ENCODE data around the gene NOP16. TPM values are rescaled to one million over a fixed set of nuclear protein-coding genes. Genes with fewer than 3 reads are reported as not detected.

NOP16 gene
- polyA plus RNA-seq, 6 donors from 2014 or later, result 15.9 to 39.6 (median 26.5) TPM

- DNase-seq (no peak), ATAC-seq (ENCODE audit: low read depth in 2 of 2) (no peak)
- Mint-ChIP-seq H3K27me3 (no peaks in the 10 kb centered on the region), H3K4me3 (peak overlapping the region in 7 of 8 donors; percentile 44 to 89 (median 70)), H3K4me1 (peaks cover 27 to 44% (median 27%) of the 10 kb centered on the region in 3 donors), H3K27ac (peak overlapping the region in 3 of 6 donors; percentile 69 to 87 (median 76)), H3K36me3 (peaks cover 12 to 18% of the 10 kb centered on the region in 2 donors), H3K9me3 (no peaks in the 10 kb centered on the region)
These were observed 28.7 kb downstream of the NOP16 start for GRCh38 chr5:176359658-176360057.

- no peak overlapping the region for H3K27ac Mint-ChIP-seq
- H3K9me3 Mint-ChIP-seq, result no peaks in the 10 kb centered on the region
- H3K36me3 Mint-ChIP-seq, result peaks cover 22 to 26% of the 10 kb centered on the region in 2 donors
- no peak overlapping the region for H3K4me3 Mint-ChIP-seq
- peaks cover 25 to 50% (median 30%) of the 10 kb centered on the region in 3 donors for H3K4me1 Mint-ChIP-seq
- H3K27me3 Mint-ChIP-seq, result no peaks in the 10 kb centered on the region
- DNase-seq (no peak), ATAC-seq (ENCODE audit: low read depth in 2 of 2) (no peak)
These were observed 32.2 kb downstream of the NOP16 start for GRCh38 chr5:176356179-176356566.

- Mint-ChIP-seq H3K36me3 (peaks cover 24 to 26% of the 10 kb centered on the region in 2 donors), H3K4me3 (no peak overlapping the region), H3K4me1 (peaks cover 21 to 46% (median 26%) of the 10 kb centered on the region in 3 donors), H3K27me3 (no peaks in the 10 kb centered on the region), H3K27ac (peak overlapping the region in 1 of 6 donors; percentile 62), H3K9me3 (no peaks in the 10 kb centered on the region)
- ATAC-seq (ENCODE audit: low read depth in 2 of 2) (no peak), DNase-seq (no peak)
These were observed 32.8 kb downstream of the NOP16 start for GRCh38 chr5:176355400-176356178.

- H3K4me1 Mint-ChIP-seq, result peaks cover 20 to 41% (median 26%) of the 10 kb centered on the region in 3 donors
- H3K4me3 Mint-ChIP-seq, result peak overlapping the region in 1 of 8 donors; percentile 21
- H3K36me3 Mint-ChIP-seq, result peaks cover 31 to 38% of the 10 kb centered on the region in 2 donors
These were observed 34.9 kb downstream of the NOP16 start for GRCh38 chr5:176353533-176353932.

GRCh38 chr5:176352116-176352878, 36.1 kb downstream of the NOP16 start:
- Mint-ChIP-seq H3K4me1 (peaks cover 17 to 32% (median 27%) of the 10 kb centered on the region in 3 donors), H3K4me3 (peak overlapping the region in 1 of 8 donors; percentile 36), H3K27me3 (no peaks in the 10 kb centered on the region), H3K36me3 (peaks cover 30 to 40% of the 10 kb centered on the region in 2 donors), H3K27ac (peak overlapping the region in 4 of 6 donors; percentile 9 to 80 (median 64)), H3K9me3 (no peaks in the 10 kb centered on the region)
- no peak for ATAC-seq (ENCODE audit: low read depth in 2 of 2)
- no peak for DNase-seq

More at GRCh38 chr5:176353533-176353932, 34.9 kb downstream of the NOP16 start:
- Mint-ChIP-seq H3K27me3 (no peaks in the 10 kb centered on the region), H3K27ac (peak overlapping the region in 1 of 6 donors; percentile 31), H3K9me3 (no peaks in the 10 kb centered on the region)
- DNase-seq, result no peak
- ATAC-seq (ENCODE audit: low read depth in 2 of 2), result no peak

GRCh38 chr5:176350416-176350815, 38.0 kb downstream of the NOP16 start:
- no peaks in the 10 kb centered on the region for H3K27me3 Mint-ChIP-seq
- no peak overlapping the region for H3K4me3 Mint-ChIP-seq
- H3K36me3 Mint-ChIP-seq, result peaks cover 27 to 38% of the 10 kb centered on the region in 2 donors
- no peak for ATAC-seq (ENCODE audit: low read depth in 2 of 2)
- H3K27ac Mint-ChIP-seq, result peak overlapping the region in 2 of 6 donors; percentile 63 to 68
- no peaks in the 10 kb centered on the region for H3K9me3 Mint-ChIP-seq
- peaks cover 15 to 28% (median 27%) of the 10 kb centered on the region in 3 donors for H3K4me1 Mint-ChIP-seq
- DNase-seq, result no peak

GRCh38 chr5:176342766-176343458, 45.5 kb downstream of the NOP16 start:
- no peak for DNase-seq
- H3K4me1 Mint-ChIP-seq, result peaks cover 0 to under 1% (median 0%) of the 10 kb centered on the region in 3 donors
- no peak overlapping the region for H3K4me3 Mint-ChIP-seq
- H3K9me3 Mint-ChIP-seq, result no peaks in the 10 kb centered on the region
- no peaks in the 10 kb centered on the region for H3K27me3 Mint-ChIP-seq
- ATAC-seq (ENCODE audit: low read depth in 2 of 2), result no peak
- H3K36me3 Mint-ChIP-seq, result peaks cover 5% of the 10 kb centered on the region in 2 donors
- peak overlapping the region in 3 of 6 donors; percentile 11 to 60 (median 35) for H3K27ac Mint-ChIP-seq

GRCh38 chr5:176342158-176342483, 46.3 kb downstream of the NOP16 start:
- no peak for ATAC-seq (ENCODE audit: low read depth in 2 of 2)
- Mint-ChIP-seq H3K4me3 (no peak overlapping the region), H3K36me3 (peaks cover 7 to 8% of the 10 kb centered on the region in 2 donors), H3K9me3 (no peaks in the 10 kb centered on the region), H3K27ac (peak overlapping the region in 4 of 6 donors; percentile 0 to 35 (median 10)), H3K4me1 (no peaks in the 10 kb centered on the region), H3K27me3 (no peaks in the 10 kb centered on the region)
- DNase-seq, result no peak

- ATAC-seq (ENCODE audit: low read depth in 2 of 2) (no peak), DNase-seq (no peak)
- H3K27me3 Mint-ChIP-seq, result no peaks in the 10 kb centered on the region
- H3K4me3 Mint-ChIP-seq, result no peak overlapping the region
- H3K9me3 Mint-ChIP-seq, result no peaks in the 10 kb centered on the region
- H3K36me3 Mint-ChIP-seq, result peaks cover 13% of the 10 kb centered on the region in 2 donors
- peak overlapping the region; percentile 0 to 70 (median 26) for H3K27ac Mint-ChIP-seq
- H3K4me1 Mint-ChIP-seq, result no peaks in the 10 kb centered on the region
These were observed 46.9 kb downstream of the NOP16 start for GRCh38 chr5:176341325-176342157.

GRCh38 chr5:176339304-176339703, 49.1 kb downstream of the NOP16 start:
- Mint-ChIP-seq H3K9me3 (peaks cover 0 to 4% (median 3%) of the 10 kb centered on the region in 7 donors), H3K36me3 (peaks cover 15 to 20% of the 10 kb centered on the region in 2 donors), H3K4me1 (no peaks in the 10 kb centered on the region), H3K4me3 (no peak overlapping the region), H3K27ac (no peak overlapping the region), H3K27me3 (no peaks in the 10 kb centered on the region)
- DNase-seq (no peak), ATAC-seq (ENCODE audit: low read depth in 2 of 2) (no peak)

GRCh38 chr5:176337913-176338312, 50.5 kb downstream of the NOP16 start:
- Mint-ChIP-seq H3K4me1 (no peaks in the 10 kb centered on the region), H3K9me3 (peaks cover 6 to 12% (median 7%) of the 10 kb centered on the region in 7 donors), H3K27me3 (no peaks in the 10 kb centered on the region), H3K36me3 (peaks cover 23 to 30% of the 10 kb centered on the region in 2 donors), H3K4me3 (no peak overlapping the region), H3K27ac (peak overlapping the region in 1 of 6 donors; percentile 39)
- DNase-seq, result no peak
- ATAC-seq (ENCODE audit: low read depth in 2 of 2), result no peak

- H3K27me3 Mint-ChIP-seq, result no peaks in the 10 kb centered on the region
- H3K36me3 Mint-ChIP-seq, result peaks cover 28 to 30% of the 10 kb centered on the region in 2 donors
- peaks cover 6 to 12% (median 7%) of the 10 kb centered on the region in 7 donors for H3K9me3 Mint-ChIP-seq
- no peak overlapping the region for H3K4me3 Mint-ChIP-seq
- DNase-seq (no peak), ATAC-seq (ENCODE audit: low read depth in 2 of 2) (no peak)
- no peaks in the 10 kb centered on the region for H3K4me1 Mint-ChIP-seq
- peak overlapping the region in 1 of 6 donors; percentile 19 for H3K27ac Mint-ChIP-seq
These were observed 54.2 kb downstream of the NOP16 start for GRCh38 chr5:176334031-176334770.

Data from naive B cell (primary cell).